Measurements from ENCODE around the gene PNMA8A.

DNA sequence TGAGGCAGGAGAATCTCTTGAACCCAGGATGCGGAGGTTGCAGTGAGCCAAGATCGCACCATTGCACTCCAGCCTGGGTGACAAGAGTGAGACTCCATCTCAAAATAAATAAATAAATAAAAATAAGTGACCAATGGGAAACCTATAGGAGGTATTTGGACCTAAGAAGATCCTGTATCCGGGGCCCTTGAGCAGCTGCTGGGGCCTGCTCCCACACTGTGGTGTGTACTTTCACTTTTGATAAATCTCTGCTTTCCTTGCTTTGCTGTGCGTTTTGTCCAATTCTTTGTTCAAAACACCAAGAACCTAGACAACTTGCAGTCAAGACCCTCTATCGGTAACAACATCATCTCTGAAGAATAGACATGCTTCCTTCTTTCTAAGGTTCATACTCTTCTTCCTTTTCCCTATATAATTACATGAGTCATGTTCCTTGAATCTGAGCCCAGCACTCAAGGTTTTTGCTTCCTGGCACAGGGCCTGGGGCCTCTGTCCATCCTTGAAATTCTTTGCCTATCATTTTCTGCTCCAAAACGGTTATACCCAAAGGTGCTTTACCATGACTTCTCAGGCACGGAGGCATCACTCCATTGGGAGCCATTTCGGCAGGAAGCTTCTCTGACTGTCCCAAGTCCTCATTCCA is 28.4 kb downstream of the PNMA8A start:
- TF ChIP-seq, protein P1, sequence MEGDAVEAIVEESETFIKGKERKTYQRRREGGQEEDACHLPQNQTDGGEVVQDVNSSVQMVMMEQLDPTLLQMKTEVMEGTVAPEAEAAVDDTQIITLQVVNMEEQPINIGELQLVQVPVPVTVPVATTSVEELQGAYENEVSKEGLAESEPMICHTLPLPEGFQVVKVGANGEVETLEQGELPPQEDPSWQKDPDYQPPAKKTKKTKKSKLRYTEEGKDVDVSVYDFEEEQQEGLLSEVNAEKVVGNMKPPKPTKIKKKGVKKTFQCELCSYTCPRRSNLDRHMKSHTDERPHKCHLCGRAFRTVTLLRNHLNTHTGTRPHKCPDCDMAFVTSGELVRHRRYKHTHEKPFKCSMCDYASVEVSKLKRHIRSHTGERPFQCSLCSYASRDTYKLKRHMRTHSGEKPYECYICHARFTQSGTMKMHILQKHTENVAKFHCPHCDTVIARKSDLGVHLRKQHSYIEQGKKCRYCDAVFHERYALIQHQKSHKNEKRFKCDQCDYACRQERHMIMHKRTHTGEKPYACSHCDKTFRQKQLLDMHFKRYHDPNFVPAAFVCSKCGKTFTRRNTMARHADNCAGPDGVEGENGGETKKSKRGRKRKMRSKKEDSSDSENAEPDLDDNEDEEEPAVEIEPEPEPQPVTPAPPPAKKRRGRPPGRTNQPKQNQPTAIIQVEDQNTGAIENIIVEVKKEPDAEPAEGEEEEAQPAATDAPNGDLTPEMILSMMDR (IDR thresholded peaks at IDR 0.05), result no peak
- TF ChIP-seq EP300 (IDR thresholded peaks at IDR 0.05), result no peak
- no peak for TF ChIP-seq POLR2A (IDR thresholded peaks at IDR 0.05)
